ENCODE measurements around the gene BMPR1A. TPM values are rescaled to one million over a fixed set of nuclear protein-coding genes. Genes with fewer than 3 reads are reported as not detected.

The BMPR1A gene
- polyA plus RNA-seq, 2 of the 4 experiments (the other 2 are of a cell fraction) = 25.5 to 39.0 TPM

DNA sequence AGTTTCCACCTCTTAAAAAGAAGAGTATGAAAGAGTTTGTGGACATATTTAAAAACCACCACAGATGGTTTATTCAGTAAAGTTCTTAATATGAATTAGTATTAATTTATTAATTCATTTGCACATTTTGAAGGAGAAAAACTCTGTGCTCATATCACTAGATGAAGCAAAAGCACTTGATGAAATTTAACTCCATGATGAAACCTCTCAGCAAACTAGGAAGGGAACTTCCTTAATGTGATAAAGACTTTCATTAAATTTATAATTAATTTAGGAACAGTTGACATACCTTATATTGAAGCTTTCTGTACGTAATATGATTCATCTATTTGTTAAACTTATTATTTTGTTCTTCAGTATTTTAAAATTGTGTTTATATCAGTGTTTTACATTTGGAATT is 101.6 kb downstream of the BMPR1A start:
- TF ChIP-seq, protein P1, sequence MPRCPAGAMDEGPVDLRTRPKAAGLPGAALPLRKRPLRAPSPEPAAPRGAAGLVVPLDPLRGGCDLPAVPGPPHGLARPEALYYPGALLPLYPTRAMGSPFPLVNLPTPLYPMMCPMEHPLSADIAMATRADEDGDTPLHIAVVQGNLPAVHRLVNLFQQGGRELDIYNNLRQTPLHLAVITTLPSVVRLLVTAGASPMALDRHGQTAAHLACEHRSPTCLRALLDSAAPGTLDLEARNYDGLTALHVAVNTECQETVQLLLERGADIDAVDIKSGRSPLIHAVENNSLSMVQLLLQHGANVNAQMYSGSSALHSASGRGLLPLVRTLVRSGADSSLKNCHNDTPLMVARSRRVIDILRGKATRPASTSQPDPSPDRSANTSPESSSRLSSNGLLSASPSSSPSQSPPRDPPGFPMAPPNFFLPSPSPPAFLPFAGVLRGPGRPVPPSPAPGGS (IDR thresholded peaks at IDR 0.05) = no peak
- TF ChIP-seq PHF8 (IDR thresholded peaks at IDR 0.05; ENCODE audit: borderline replicate concordance, low read depth) = no peak
- no peak for TF ChIP-seq RFX5 (IDR thresholded peaks at IDR 0.05)
- TF ChIP-seq, protein P2, sequence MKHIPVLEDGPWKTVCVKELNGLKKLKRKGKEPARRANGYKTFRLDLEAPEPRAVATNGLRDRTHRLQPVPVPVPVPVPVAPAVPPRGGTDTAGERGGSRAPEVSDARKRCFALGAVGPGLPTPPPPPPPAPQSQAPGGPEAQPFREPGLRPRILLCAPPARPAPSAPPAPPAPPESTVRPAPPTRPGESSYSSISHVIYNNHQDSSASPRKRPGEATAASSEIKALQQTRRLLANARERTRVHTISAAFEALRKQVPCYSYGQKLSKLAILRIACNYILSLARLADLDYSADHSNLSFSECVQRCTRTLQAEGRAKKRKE (CRISPR knock-in tag; IDR thresholded peaks at IDR 0.05; ENCODE audit: low read depth) = no peak
- TF ChIP-seq, protein P3, sequence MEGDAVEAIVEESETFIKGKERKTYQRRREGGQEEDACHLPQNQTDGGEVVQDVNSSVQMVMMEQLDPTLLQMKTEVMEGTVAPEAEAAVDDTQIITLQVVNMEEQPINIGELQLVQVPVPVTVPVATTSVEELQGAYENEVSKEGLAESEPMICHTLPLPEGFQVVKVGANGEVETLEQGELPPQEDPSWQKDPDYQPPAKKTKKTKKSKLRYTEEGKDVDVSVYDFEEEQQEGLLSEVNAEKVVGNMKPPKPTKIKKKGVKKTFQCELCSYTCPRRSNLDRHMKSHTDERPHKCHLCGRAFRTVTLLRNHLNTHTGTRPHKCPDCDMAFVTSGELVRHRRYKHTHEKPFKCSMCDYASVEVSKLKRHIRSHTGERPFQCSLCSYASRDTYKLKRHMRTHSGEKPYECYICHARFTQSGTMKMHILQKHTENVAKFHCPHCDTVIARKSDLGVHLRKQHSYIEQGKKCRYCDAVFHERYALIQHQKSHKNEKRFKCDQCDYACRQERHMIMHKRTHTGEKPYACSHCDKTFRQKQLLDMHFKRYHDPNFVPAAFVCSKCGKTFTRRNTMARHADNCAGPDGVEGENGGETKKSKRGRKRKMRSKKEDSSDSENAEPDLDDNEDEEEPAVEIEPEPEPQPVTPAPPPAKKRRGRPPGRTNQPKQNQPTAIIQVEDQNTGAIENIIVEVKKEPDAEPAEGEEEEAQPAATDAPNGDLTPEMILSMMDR (IDR thresholded peaks at IDR 0.05) = no peak
- TF ChIP-seq BHLHE40 (IDR thresholded peaks at IDR 0.05; ENCODE audit: low read depth, low read length) = no peak
- TF ChIP-seq RARB (CRISPR knock-in tag; IDR thresholded peaks at IDR 0.05) = no peak
- TF ChIP-seq CBX2 (IDR thresholded peaks at IDR 0.05; ENCODE audit: borderline replicate concordance, low read depth) = no peak
- no peak for TF ChIP-seq HOXA7 (CRISPR knock-in tag; IDR thresholded peaks at IDR 0.05)
- TF ChIP-seq CHD4 (IDR thresholded peaks at IDR 0.05; ENCODE audit: borderline replicate concordance) = no peak
- TF ChIP-seq RCOR1 (IDR thresholded peaks at IDR 0.05; ENCODE audit: low read depth, low read length) = no peak
- TF ChIP-seq ZNF302 (CRISPR knock-in tag; IDR thresholded peaks at IDR 0.05) = no peak
- no peak overlapping the region for H3K4me3 ChIP-seq
- no peak for FAIRE-seq
- H3K4me1 ChIP-seq = peaks cover 15% of the 10 kb centered on the region
- no peak for DNase-seq (ENCODE audit: low read depth in 1 of 2, low spot score in 1 of 2)
- ChIA-PET CTCF (interaction anchor here (0.8 kb wide), 1 partner anchor 31 kb away, joined by 3 read pairs; no protein-coding TSS in a partner anchor), POLR2A (no interaction called here)
- no peak overlapping the region for H3K27ac ChIP-seq
- no peak overlapping the region for H3K4me2 ChIP-seq
- no peak for ATAC-seq
- WGBS (ENCODE audit: missing lambda C conversion rate) = 86% methylated on average over 1 of the region's 1 CpG
- no peaks in the 10 kb centered on the region for H3K9me3 ChIP-seq

DNA sequence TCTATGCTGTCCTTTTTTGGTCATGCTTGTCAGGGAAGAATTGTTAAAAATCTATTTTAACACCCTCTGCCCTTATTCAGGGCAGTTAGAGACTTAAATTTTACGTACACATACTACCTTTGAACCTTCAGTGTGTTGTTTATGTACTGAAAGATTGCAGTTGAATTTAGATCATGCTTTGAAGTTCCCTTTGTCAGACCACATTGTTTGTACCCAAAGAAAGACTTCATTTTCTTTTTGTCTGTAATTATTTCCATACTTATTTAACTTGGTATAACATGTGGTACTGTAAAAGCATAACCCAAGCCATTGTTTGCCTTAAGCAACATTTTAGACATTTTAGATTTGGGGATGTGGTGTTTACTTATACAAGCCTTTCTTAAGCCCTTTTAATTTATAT is 104.9 kb downstream of the BMPR1A start:
- CTCF ChIA-PET = no interaction called here
- DNase-seq (ENCODE audit: low read depth in 1 of 2, low spot score in 1 of 2) = no peak
- Histone ChIP-seq H3K4me3 (no peak overlapping the region), H3K9me3 (no peaks in the 10 kb centered on the region), H3K27ac (no peak overlapping the region), H3K4me1 (peaks cover 15% of the 10 kb centered on the region), H3K4me2 (no peak overlapping the region)
- FAIRE-seq = no peak
- 97% methylated on average over 1 of the region's 1 CpG for WGBS (ENCODE audit: missing lambda C conversion rate)
- POLR2A ChIA-PET = no interaction called here
- TF ChIP-seq RFX5 (IDR thresholded peaks at IDR 0.05) (no peak), KDM1A (IDR thresholded peaks at IDR 0.05; ENCODE audit: low read depth) (no peak), FOSB (CRISPR knock-in tag; IDR thresholded peaks at IDR 0.05) (no peak), GATA3 (IDR thresholded peaks at IDR 0.05; ENCODE audit: borderline replicate concordance) (no peak), SREBF2 (IDR thresholded peaks at IDR 0.05) (no peak), CEBPB (IDR thresholded peaks at IDR 0.05) (no peak), EHMT2 (IDR thresholded peaks at IDR 0.05; ENCODE audit: low read depth) (no peak), HDAC2 (IDR thresholded peaks at IDR 0.05) (no peak)
- TF ChIP-seq, protein P4, sequence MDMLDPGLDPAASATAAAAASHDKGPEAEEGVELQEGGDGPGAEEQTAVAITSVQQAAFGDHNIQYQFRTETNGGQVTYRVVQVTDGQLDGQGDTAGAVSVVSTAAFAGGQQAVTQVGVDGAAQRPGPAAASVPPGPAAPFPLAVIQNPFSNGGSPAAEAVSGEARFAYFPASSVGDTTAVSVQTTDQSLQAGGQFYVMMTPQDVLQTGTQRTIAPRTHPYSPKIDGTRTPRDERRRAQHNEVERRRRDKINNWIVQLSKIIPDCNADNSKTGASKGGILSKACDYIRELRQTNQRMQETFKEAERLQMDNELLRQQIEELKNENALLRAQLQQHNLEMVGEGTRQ (IDR thresholded peaks at IDR 0.05) = no peak
- TF ChIP-seq, protein P5, sequence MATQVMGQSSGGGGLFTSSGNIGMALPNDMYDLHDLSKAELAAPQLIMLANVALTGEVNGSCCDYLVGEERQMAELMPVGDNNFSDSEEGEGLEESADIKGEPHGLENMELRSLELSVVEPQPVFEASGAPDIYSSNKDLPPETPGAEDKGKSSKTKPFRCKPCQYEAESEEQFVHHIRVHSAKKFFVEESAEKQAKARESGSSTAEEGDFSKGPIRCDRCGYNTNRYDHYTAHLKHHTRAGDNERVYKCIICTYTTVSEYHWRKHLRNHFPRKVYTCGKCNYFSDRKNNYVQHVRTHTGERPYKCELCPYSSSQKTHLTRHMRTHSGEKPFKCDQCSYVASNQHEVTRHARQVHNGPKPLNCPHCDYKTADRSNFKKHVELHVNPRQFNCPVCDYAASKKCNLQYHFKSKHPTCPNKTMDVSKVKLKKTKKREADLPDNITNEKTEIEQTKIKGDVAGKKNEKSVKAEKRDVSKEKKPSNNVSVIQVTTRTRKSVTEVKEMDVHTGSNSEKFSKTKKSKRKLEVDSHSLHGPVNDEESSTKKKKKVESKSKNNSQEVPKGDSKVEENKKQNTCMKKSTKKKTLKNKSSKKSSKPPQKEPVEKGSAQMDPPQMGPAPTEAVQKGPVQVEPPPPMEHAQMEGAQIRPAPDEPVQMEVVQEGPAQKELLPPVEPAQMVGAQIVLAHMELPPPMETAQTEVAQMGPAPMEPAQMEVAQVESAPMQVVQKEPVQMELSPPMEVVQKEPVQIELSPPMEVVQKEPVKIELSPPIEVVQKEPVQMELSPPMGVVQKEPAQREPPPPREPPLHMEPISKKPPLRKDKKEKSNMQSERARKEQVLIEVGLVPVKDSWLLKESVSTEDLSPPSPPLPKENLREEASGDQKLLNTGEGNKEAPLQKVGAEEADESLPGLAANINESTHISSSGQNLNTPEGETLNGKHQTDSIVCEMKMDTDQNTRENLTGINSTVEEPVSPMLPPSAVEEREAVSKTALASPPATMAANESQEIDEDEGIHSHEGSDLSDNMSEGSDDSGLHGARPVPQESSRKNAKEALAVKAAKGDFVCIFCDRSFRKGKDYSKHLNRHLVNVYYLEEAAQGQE (IDR thresholded peaks at IDR 0.05) = no peak
- ATAC-seq = no peak
